ENCODE measurements around the gene NAPEPLD.
"Not testable (repeated sequence)": the region's sequence is repeated elsewhere in the genome, so short reads cannot be mapped to it uniquely, and the experiment has no call there.

The NAPEPLD gene

DNA sequence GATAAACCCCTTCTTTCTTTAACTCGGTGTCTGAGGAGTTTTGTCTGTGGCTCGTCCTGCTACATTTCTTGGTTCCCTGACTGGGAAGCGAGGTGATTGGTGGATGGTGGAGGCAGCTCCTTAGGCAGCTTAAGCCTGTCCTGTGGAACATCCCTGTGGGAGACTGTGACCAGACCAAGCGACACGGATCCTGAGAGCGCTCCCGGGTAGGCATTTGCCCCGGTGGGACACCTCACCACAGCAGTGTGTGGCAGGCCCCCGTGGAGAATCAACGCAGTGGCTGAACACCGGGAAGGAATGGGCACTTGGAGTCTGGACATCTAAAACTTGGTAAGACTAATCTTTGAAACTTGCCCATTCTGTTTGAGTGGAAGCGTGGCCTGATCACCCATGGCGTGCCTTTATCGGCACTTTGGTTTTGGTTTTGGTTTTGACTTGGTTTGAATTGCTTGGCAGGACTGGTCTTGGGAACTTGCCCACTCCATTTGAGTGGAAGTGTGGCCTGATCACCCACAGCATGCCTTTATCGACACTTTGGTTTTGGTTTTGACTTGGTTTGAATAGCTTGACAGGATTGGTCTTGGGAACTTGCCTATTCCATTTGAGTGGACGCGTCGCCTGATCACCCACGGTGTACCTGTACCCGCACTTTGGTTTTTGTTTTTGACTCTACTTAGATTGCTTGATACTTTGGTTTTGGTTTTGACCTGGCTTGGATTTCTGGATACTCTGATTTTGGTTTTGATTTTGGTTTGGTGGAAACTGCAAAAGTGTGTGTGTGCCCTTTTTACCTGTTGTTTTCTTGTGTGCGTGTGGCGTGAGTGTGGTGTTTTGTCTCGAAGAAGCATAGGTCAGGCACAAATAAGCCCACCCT is 4.1 kb upstream of the NAPEPLD start:
- H3K27me3 ChIP-seq (replicated peaks in 2 of 5; ENCODE audit: control insufficient read depth in 4 of 5, insufficient read depth in 5 of 5, low read length in 4 of 5); CTCF ChIA-PET; POLR2A ChIA-PET; H3K36me3 ChIP-seq (ENCODE audit: control insufficient read depth in 4 of 4, insufficient read depth in 4 of 4, low read length in 3 of 4); H3K27ac ChIP-seq (ENCODE audit: insufficient read depth in 1 of 2, low read depth in 1 of 2, low read length in 2 of 2, poor library complexity in 1 of 2, severe bottlenecking in 2 of 2); DNase-seq; H3K9me3 ChIP-seq (ENCODE audit: control extremely low read depth in 1 of 5, control insufficient read depth in 4 of 5, insufficient read depth in 2 of 5, low read depth in 1 of 5, low read length in 4 of 5); H3K4me3 ChIP-seq (ENCODE audit: control insufficient read depth in 1 of 7, extremely low read depth in 1 of 7, insufficient read depth in 4 of 7, low read depth in 2 of 7, low read length in 6 of 7): not testable (repeated sequence)
- 97% methylated on average over 9 of the region's 23 CpGs for WGBS (ENCODE audit: insufficient coverage)
- peaks cover 7 to 17% (median 10%) of the 10 kb centered on the region in 4 experiments for H3K4me1 ChIP-seq (ENCODE audit: control extremely low read depth in 1 of 4, control insufficient read depth in 4 of 4, insufficient read depth in 4 of 4, low read length in 3 of 4)

- H3K9me3 ChIP-seq (ENCODE audit: control extremely low read depth in 1 of 5, control insufficient read depth in 4 of 5, insufficient read depth in 2 of 5, low read depth in 1 of 5, low read length in 4 of 5); H3K27ac ChIP-seq (ENCODE audit: insufficient read depth in 1 of 2, low read depth in 1 of 2, low read length in 2 of 2, poor library complexity in 1 of 2, severe bottlenecking in 2 of 2); H3K36me3 ChIP-seq (ENCODE audit: control insufficient read depth in 4 of 4, insufficient read depth in 4 of 4, low read length in 3 of 4); H3K4me3 ChIP-seq (ENCODE audit: control insufficient read depth in 1 of 7, extremely low read depth in 1 of 7, insufficient read depth in 4 of 7, low read depth in 2 of 7, low read length in 6 of 7); POLR2A ChIA-PET; H3K27me3 ChIP-seq (replicated peaks in 2 of 5; ENCODE audit: control insufficient read depth in 4 of 5, insufficient read depth in 5 of 5, low read length in 4 of 5): not testable (repeated sequence)
- CTCF ChIA-PET: interaction anchor here (0.6 kb wide), 1 partner anchor 28 kb away, joined by 3 read pairs; no protein-coding TSS in a partner anchor
- peaks cover 7 to 26% (median 15%) of the 10 kb centered on the region in 4 experiments for H3K4me1 ChIP-seq (ENCODE audit: control extremely low read depth in 1 of 4, control insufficient read depth in 4 of 4, insufficient read depth in 4 of 4, low read length in 3 of 4)
- WGBS (ENCODE audit: insufficient coverage): 96% methylated on average over 8 of the region's 8 CpGs
- DNase-seq: peak in 1 of 3 donors; percentile 50
These were observed 3.2 kb upstream of the NAPEPLD start for GRCh38 chr7:103151993-103152676.

DNA sequence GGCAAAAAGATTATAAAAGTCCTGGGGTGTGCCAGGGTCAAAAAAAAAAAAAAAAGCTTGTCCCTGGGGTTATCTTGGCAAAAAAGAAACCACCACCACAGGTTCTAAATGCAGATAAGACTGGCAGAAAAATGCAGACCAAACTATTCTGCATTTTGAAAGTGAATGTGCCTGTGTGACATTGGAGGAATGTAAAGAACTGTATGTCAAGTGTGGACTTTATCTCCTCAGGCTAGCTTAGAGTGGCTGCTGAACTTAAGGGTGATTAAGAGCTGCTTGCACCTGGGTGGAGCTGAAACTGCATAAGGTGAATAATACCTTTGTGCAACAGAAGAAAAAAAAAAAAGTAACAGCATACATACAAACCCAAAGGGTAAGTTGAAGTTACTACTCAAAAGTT is 1.3 kb upstream of the NAPEPLD start:
- Histone ChIP-seq H3K9me3 (ENCODE audit: control extremely low read depth in 1 of 5, control insufficient read depth in 4 of 5, insufficient read depth in 2 of 5, low read depth in 1 of 5, low read length in 4 of 5) (no peaks in the 10 kb centered on the region), H3K27me3 (replicated peaks in 2 of 5; ENCODE audit: control insufficient read depth in 4 of 5, insufficient read depth in 5 of 5, low read length in 4 of 5) (no peaks in the 10 kb centered on the region), H3K36me3 (ENCODE audit: control insufficient read depth in 4 of 4, insufficient read depth in 4 of 4, low read length in 3 of 4) (no peaks in the 10 kb centered on the region), H3K27ac (ENCODE audit: insufficient read depth in 1 of 2, low read depth in 1 of 2, low read length in 2 of 2, poor library complexity in 1 of 2, severe bottlenecking in 2 of 2) (peak overlapping the region in 1 of 2 experiments; percentile 90), H3K4me3 (ENCODE audit: control insufficient read depth in 1 of 7, extremely low read depth in 1 of 7, insufficient read depth in 4 of 7, low read depth in 2 of 7, low read length in 6 of 7) (no peak overlapping the region), H3K4me1 (ENCODE audit: control extremely low read depth in 1 of 4, control insufficient read depth in 4 of 4, insufficient read depth in 4 of 4, low read length in 3 of 4) (peaks cover 7 to 33% (median 18%) of the 10 kb centered on the region in 4 experiments)
- ChIA-PET CTCF (interaction anchor here (0.6 kb wide), 1 partner anchor 20 kb away, joined by 3 read pairs; no protein-coding TSS in a partner anchor), POLR2A (interaction anchor here (0.5 kb wide), 1 partner anchor 28 kb away, joined by 3 read pairs; no protein-coding TSS in a partner anchor)
- peak; percentile 64 to 81 (median 73) for DNase-seq

GRCh38 chr7:103149808-103150180 is 895 bp upstream of the NAPEPLD start:
- no peak for DNase-seq
- CTCF ChIA-PET: interaction anchor here (0.6 kb wide), 1 partner anchor 19 kb away, joined by 3 read pairs; no protein-coding TSS in a partner anchor
- Histone ChIP-seq H3K36me3 (ENCODE audit: control insufficient read depth in 4 of 4, insufficient read depth in 4 of 4, low read length in 3 of 4) (no peaks in the 10 kb centered on the region), H3K27ac (ENCODE audit: insufficient read depth in 1 of 2, low read depth in 1 of 2, low read length in 2 of 2, poor library complexity in 1 of 2, severe bottlenecking in 2 of 2) (peak overlapping the region in 1 of 2 experiments; percentile 90), H3K9me3 (ENCODE audit: control extremely low read depth in 1 of 5, control insufficient read depth in 4 of 5, insufficient read depth in 2 of 5, low read depth in 1 of 5, low read length in 4 of 5) (no peaks in the 10 kb centered on the region), H3K4me1 (ENCODE audit: control extremely low read depth in 1 of 4, control insufficient read depth in 4 of 4, insufficient read depth in 4 of 4, low read length in 3 of 4) (peaks cover 7 to 33% (median 18%) of the 10 kb centered on the region in 4 experiments), H3K27me3 (replicated peaks in 2 of 5; ENCODE audit: control insufficient read depth in 4 of 5, insufficient read depth in 5 of 5, low read length in 4 of 5) (no peaks in the 10 kb centered on the region), H3K4me3 (ENCODE audit: control insufficient read depth in 1 of 7, extremely low read depth in 1 of 7, insufficient read depth in 4 of 7, low read depth in 2 of 7, low read length in 6 of 7) (peak overlapping the region in 6 of 7 experiments; percentile 77 to 99 (median 96))
- WGBS (ENCODE audit: insufficient coverage): 90% methylated on average over 9 of the region's 11 CpGs
- POLR2A ChIA-PET: no interaction called here

GRCh38 chr7:103148131-103148993 is 537 bp downstream of the NAPEPLD start:
- no peaks in the 10 kb centered on the region for H3K27me3 ChIP-seq (replicated peaks in 2 of 5; ENCODE audit: control insufficient read depth in 4 of 5, insufficient read depth in 5 of 5, low read length in 4 of 5)
- WGBS (ENCODE audit: insufficient coverage): 0% methylated on average over 6 of the region's 13 CpGs
- no peak for DNase-seq
- CTCF ChIA-PET: interaction anchor here (1.1 kb wide), 1 partner anchor 9 kb away, joined by 3 read pairs; no protein-coding TSS in a partner anchor
- peaks cover 7 to 33% (median 18%) of the 10 kb centered on the region in 4 experiments for H3K4me1 ChIP-seq (ENCODE audit: control extremely low read depth in 1 of 4, control insufficient read depth in 4 of 4, insufficient read depth in 4 of 4, low read length in 3 of 4)
- POLR2A ChIA-PET: interaction anchor here (0.6 kb wide), 1 partner anchor 318 kb away, joined by 3 read pairs; no protein-coding TSS in a partner anchor
- no peaks in the 10 kb centered on the region for H3K36me3 ChIP-seq (ENCODE audit: control insufficient read depth in 4 of 4, insufficient read depth in 4 of 4, low read length in 3 of 4)
- no peaks in the 10 kb centered on the region for H3K9me3 ChIP-seq (ENCODE audit: control extremely low read depth in 1 of 5, control insufficient read depth in 4 of 5, insufficient read depth in 2 of 5, low read depth in 1 of 5, low read length in 4 of 5)
- peak overlapping the region; percentile 54 to 90 for H3K27ac ChIP-seq (ENCODE audit: insufficient read depth in 1 of 2, low read depth in 1 of 2, low read length in 2 of 2, poor library complexity in 1 of 2, severe bottlenecking in 2 of 2)
- peak overlapping the region; percentile 77 to 99 (median 94) for H3K4me3 ChIP-seq (ENCODE audit: control insufficient read depth in 1 of 7, extremely low read depth in 1 of 7, insufficient read depth in 4 of 7, low read depth in 2 of 7, low read length in 6 of 7)

DNA sequence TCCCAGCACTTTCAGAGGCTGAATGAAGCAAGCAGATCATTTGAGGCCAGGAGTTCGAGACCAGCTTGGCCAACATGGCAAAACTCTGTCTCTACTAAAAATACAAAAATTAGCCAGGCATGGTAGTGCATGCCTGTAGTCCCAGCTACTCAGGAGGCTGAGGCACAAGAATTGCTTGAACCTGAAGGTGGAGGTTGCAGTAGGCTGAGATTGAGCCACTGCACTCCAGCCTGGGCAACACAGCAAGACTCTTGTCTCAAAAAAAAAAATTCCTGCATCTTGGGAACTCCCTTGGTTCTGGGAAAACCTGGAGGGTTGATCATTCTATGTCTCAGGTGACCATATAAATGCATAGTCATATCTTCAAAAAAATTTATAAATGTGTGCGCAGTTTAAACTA is 4.1 kb downstream of the NAPEPLD start:
- DNase-seq; H3K36me3 ChIP-seq (ENCODE audit: control insufficient read depth in 4 of 4, insufficient read depth in 4 of 4, low read length in 3 of 4); H3K4me3 ChIP-seq (ENCODE audit: control insufficient read depth in 1 of 7, extremely low read depth in 1 of 7, insufficient read depth in 4 of 7, low read depth in 2 of 7, low read length in 6 of 7); H3K27me3 ChIP-seq (replicated peaks in 2 of 5; ENCODE audit: control insufficient read depth in 4 of 5, insufficient read depth in 5 of 5, low read length in 4 of 5); H3K27ac ChIP-seq (ENCODE audit: insufficient read depth in 1 of 2, low read depth in 1 of 2, low read length in 2 of 2, poor library complexity in 1 of 2, severe bottlenecking in 2 of 2); H3K9me3 ChIP-seq (ENCODE audit: control extremely low read depth in 1 of 5, control insufficient read depth in 4 of 5, insufficient read depth in 2 of 5, low read depth in 1 of 5, low read length in 4 of 5); CTCF ChIA-PET; POLR2A ChIA-PET: not testable (repeated sequence)
- H3K4me1 ChIP-seq (ENCODE audit: control extremely low read depth in 1 of 4, control insufficient read depth in 4 of 4, insufficient read depth in 4 of 4, low read length in 3 of 4): peaks cover 5 to 27% (median 15%) of the 10 kb centered on the region in 4 experiments
- no CpG with 5 or more reads among the region's 2 CpGs for WGBS (ENCODE audit: insufficient coverage)
